Endothelial cell of umbilical vein (primary cell): ENCODE results near the gene PLD1. TPM values are rescaled to one million over a fixed set of nuclear protein-coding genes. Genes with fewer than 3 reads are reported as not detected.

Experiments
- BruUV-seq: library from RNA; stranded (reverse); fragments of 400-500 nt; replicated peaks from 2 replicates; lab custom pipeline; 2021; lab: Mats Ljungman, UMichigan
- CTCF ChIA-PET: fragments of 300-600, 350-600 bp; sonication (Branson Sonifier 250); formaldehyde crosslinking; loops from one replicate; lab custom pipeline; 2021; ENCODE audit warnings: antibody characterized with exemption, inconsistent platforms; lab: Charles Lee
- POLR2A ChIA-PET: fragments of 300-600, 350-600 bp; sonication (Branson Sonifier 250); formaldehyde crosslinking; loops from one replicate; lab custom pipeline; 2021; ENCODE audit warnings: antibody characterized with exemption, inconsistent platforms; lab: Charles Lee
- DNase-seq: peaks from one replicate; pipeline ENCODE4 v3.0.0-alpha.2; 2011; ENCODE audit warnings: low read depth, low spot score
- FAIRE-seq: peaks from 2 replicates; lab custom pipeline; 2011; peaks lifted over from hg19 to GRCh38; lab: Jason Lieb, UNC
- H2AFZ ChIP-seq: 2 replicates; pipeline ENCODE4 v1.6.0; 2012; ENCODE audit warnings: low read depth, low read length, control low read depth, inconsistent platforms
- H3K27ac ChIP-seq: 2 replicates; pipeline ENCODE4 v1.5.1; 2011; ENCODE audit warnings: low read depth, mild to moderate bottlenecking, control low read depth, low read length, moderate library complexity; ENCODE audit not compliant: insufficient read depth
- H3K27me3 ChIP-seq, 2 experiments: 2 replicates each; pipeline versions ENCODE4 v1.6.0 to v1.6.1; 2011; ENCODE audit warnings: low read length in 2 of 2, mixed read lengths in 1 of 2; ENCODE audit not compliant: control insufficient read depth in 2 of 2, insufficient read depth in 2 of 2
- H3K36me3 ChIP-seq, 2 experiments: 2 replicates in 1 of 2; 3 replicates in 1 of 2; pipeline ENCODE4 v1.5.1; 2011; ENCODE audit warnings: low read length in 2 of 2, mild to moderate bottlenecking in 1 of 2, moderate library complexity in 1 of 2; ENCODE audit not compliant: control insufficient read depth in 2 of 2, insufficient read depth in 2 of 2; ENCODE audit errors: extremely low read depth in 1 of 2
- H3K4me1 ChIP-seq: 3 replicates; pipeline ENCODE4 v1.5.1; 2011; ENCODE audit warnings: mild to moderate bottlenecking, low read length; ENCODE audit not compliant: control insufficient read depth, insufficient read depth; ENCODE audit errors: extremely low read depth
- H3K4me2 ChIP-seq: 2 replicates; pipeline ENCODE4 v1.6.1; 2011; ENCODE audit warnings: low read length, control low read depth, mixed read lengths; ENCODE audit not compliant: insufficient read depth
- H3K4me3 ChIP-seq, 3 experiments: fragments of 200-600 bp in 1 of 3; sonication (generic), shearing (Covaris generic) in 1 of 3; replicated peaks in 1 of 3; 2 replicates each; pipeline ENCODE4 v1.5.1; 2011 to 2016; ENCODE audit warnings: control low read depth in 3 of 3, low read length in 3 of 3, mild to moderate bottlenecking in 2 of 3, inconsistent platforms in 1 of 3, low read depth in 1 of 3, moderate library complexity in 1 of 3; ENCODE audit not compliant: insufficient read depth in 1 of 3
- H3K79me2 ChIP-seq: 2 replicates; pipeline ENCODE4 v1.6.0; 2012; ENCODE audit warnings: low read length, inconsistent platforms; ENCODE audit not compliant: control insufficient read depth, insufficient read depth
- H3K9ac ChIP-seq: replicated peaks from 2 replicates; pipeline ENCODE3; 2011; ENCODE audit warnings: low read length, control low read depth; ENCODE audit not compliant: insufficient read depth; ENCODE audit errors: extremely low read depth
- H3K9me1 ChIP-seq: replicated peaks from 3 replicates; pipeline ENCODE4 v1.6.0; 2011; ENCODE audit warnings: mild to moderate bottlenecking, low read length; ENCODE audit not compliant: control insufficient read depth, insufficient read depth; ENCODE audit errors: extremely low read depth
- H3K9me3 ChIP-seq: replicated peaks from 2 replicates; pipeline ENCODE4 v1.5.1; 2012; ENCODE audit warnings: low read length, inconsistent platforms; ENCODE audit not compliant: control insufficient read depth, insufficient read depth
- H4K20me1 ChIP-seq: replicated peaks from 2 replicates; pipeline ENCODE3; 2011; ENCODE audit warnings: mild to moderate bottlenecking, low read length; ENCODE audit not compliant: control insufficient read depth, insufficient read depth; ENCODE audit errors: extremely low read depth
- EZH2 ChIP-seq: IDR thresholded peaks from 2 replicates; pipeline ENCODE4 v1.6.1; 2012; ENCODE audit warnings: borderline replicate concordance, low read depth, mild to moderate bottlenecking, moderate library complexity, low read length, inconsistent platforms; ENCODE audit not compliant: severe bottlenecking
- FOS ChIP-seq: IDR thresholded peaks from 2 replicates; pipeline ENCODE4 v1.6.1; 2011; ENCODE audit warnings: mild to moderate bottlenecking, low read length, moderate library complexity, borderline replicate concordance; ENCODE audit not compliant: insufficient read depth
- GATA2 ChIP-seq: IDR thresholded peaks from 2 replicates; pipeline ENCODE4 v1.7.0; 2011; ENCODE audit warnings: low read depth, mild to moderate bottlenecking, moderate library complexity, mixed read lengths, low read length; ENCODE audit not compliant: insufficient read length, insufficient read depth
- JUN ChIP-seq: IDR thresholded peaks from 2 replicates; pipeline ENCODE4 v1.6.1; 2011; ENCODE audit warnings: borderline replicate concordance, low read depth; ENCODE audit not compliant: insufficient read length, insufficient read depth
- MYC ChIP-seq: IDR thresholded peaks from one replicate; pipeline ENCODE4 v1.6.1; 2011; ENCODE audit warnings: mild to moderate bottlenecking, low read depth, low read length
- POLR2A ChIP-seq: IDR thresholded peaks from 2 replicates; pipeline ENCODE4 v1.6.1; 2012; ENCODE audit warnings: low read depth, mild to moderate bottlenecking, control low read depth, low read length
- POLR2AphosphoS5 ChIP-seq: IDR thresholded peaks from 2 replicates; pipeline ENCODE4 v1.6.1; 2012; ENCODE audit warnings: low read depth, mild to moderate bottlenecking, control low read depth, low read length, moderate library complexity; ENCODE audit not compliant: insufficient read depth
- dilution Hi-C: fragments of 300-500 bp; cut with MboI; formaldehyde crosslinking; loops from one replicate; pipeline ENCODE4 v1.15.0; 2019; ENCODE audit warnings: low sequenced_read_pairs; ENCODE audit not compliant: extremely low pct_ligation_motif_present
- intact Hi-C: fragments of 100-400 bp; cut with micrococcal nuclease; formaldehyde crosslinking; loops from one replicate; pipeline ENCODE4 v1.10.0; 2022
- polyA plus RNA-seq, 4 experiments: library from polyadenylated mRNA; depleted of rRNA in 3 of 4; stranded (reverse) in 3 of 4; unstranded in 1 of 4; fragments of >200 nt; gene quantifications; 2 replicates each; pipeline versions ENCODE4 v1.2.1 to v1.2.3, GENCODE V29; 2011 to 2012; ENCODE audit warnings: missing spikeins in 1 of 4
- total RNA-seq: library from RNA; stranded (reverse); gene quantifications from 2 replicates; pipeline ENCODE4 v1.2.3, GENCODE V29; 2021
- TF ChIP-seq, protein P1 (sequence below), 2 donors: IDR thresholded peaks; 1 replicate in 1 of 2; 2 replicates in 1 of 2; pipeline ENCODE4 v1.5.1; 2011; ENCODE audit warnings: low read length in 2 of 2, mild to moderate bottlenecking in 2 of 2, moderate library complexity in 2 of 2, control low read depth in 1 of 2, inconsistent platforms in 1 of 2, low read depth in 1 of 2; ENCODE audit not compliant: insufficient read depth in 1 of 2; ENCODE audit errors: extremely low read depth in 1 of 2
- TF ChIP-seq, protein P2 (sequence below): IDR thresholded peaks from 2 replicates; pipeline ENCODE4 v1.6.1; 2011; ENCODE audit not compliant: insufficient read depth, insufficient read length

The PLD1 gene
- total and polyA plus RNA-seq, 2 donors (not counting 3 experiments of a cell fraction or from before 2014, with no cell fraction given), result 42.0 to 108 TPM

DNA sequence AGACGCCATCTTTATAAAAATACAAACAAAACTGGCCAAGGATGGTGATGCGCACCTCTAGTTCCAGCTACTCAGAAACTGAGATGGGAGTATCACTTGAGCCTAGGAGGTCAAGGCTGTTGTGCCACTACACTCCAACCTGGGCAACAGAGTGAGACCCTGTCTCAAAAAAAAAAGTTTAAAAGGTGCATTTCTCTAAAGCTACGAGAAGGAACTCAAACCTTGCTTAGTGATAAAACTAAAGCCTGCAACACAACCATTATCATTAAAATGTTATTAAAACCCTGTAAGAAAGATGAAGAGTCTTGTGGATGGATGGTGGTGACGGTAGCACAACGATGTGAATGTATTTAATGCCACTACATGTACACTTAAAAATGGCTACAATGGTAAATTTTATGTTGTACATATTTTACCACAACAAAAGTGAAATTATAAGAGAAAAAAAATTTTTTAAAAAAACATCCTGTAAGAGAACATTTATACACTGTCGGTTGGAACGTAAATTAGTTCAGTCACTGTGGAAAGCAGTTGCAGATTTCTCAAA, 3.1 kb downstream of the PLD1 start:
- ChIA-PET POLR2A (interaction anchor here (2.6 kb wide), 1 partner anchor 15 kb away, joined by 11 read pairs; no protein-coding TSS in a partner anchor), CTCF (interaction anchor here (0.9 to 3.0 kb wide), 9 partner anchors 16 to 535 kb away, joined by 3 to 15 read pairs (median 7); no protein-coding TSS in a partner anchor)
- H3K4me2 ChIP-seq, result peak overlapping the region; percentile 74
- H3K4me3 ChIP-seq, result peak overlapping the region in 1 of 3 experiments; percentile 9
- TSS peak; percentile 29 for BruUV-seq
- dilution Hi-C loops (no loop called here), intact Hi-C loops (no loop called here)
- no peaks in the 10 kb centered on the region for H4K20me1 ChIP-seq
- H3K9me1 ChIP-seq, result no peaks in the 10 kb centered on the region
- no peaks in the 10 kb centered on the region for H3K27me3 ChIP-seq
- no peak for FAIRE-seq
- H3K9me3 ChIP-seq, result no peaks in the 10 kb centered on the region
- peak overlapping the region; percentile 97 for H3K27ac ChIP-seq
- peak overlapping the region; percentile 74 for H3K9ac ChIP-seq
- H3K79me2 ChIP-seq, result peaks cover 44% of the 10 kb centered on the region
- DNase-seq, result no peak
- H3K4me1 ChIP-seq, result peaks cover 73% of the 10 kb centered on the region
- TF ChIP-seq, protein P1, sequence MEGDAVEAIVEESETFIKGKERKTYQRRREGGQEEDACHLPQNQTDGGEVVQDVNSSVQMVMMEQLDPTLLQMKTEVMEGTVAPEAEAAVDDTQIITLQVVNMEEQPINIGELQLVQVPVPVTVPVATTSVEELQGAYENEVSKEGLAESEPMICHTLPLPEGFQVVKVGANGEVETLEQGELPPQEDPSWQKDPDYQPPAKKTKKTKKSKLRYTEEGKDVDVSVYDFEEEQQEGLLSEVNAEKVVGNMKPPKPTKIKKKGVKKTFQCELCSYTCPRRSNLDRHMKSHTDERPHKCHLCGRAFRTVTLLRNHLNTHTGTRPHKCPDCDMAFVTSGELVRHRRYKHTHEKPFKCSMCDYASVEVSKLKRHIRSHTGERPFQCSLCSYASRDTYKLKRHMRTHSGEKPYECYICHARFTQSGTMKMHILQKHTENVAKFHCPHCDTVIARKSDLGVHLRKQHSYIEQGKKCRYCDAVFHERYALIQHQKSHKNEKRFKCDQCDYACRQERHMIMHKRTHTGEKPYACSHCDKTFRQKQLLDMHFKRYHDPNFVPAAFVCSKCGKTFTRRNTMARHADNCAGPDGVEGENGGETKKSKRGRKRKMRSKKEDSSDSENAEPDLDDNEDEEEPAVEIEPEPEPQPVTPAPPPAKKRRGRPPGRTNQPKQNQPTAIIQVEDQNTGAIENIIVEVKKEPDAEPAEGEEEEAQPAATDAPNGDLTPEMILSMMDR (IDR thresholded peaks at IDR 0.05; ENCODE audit: extremely low read depth in 1 of 2, insufficient read depth in 1 of 2, low read depth in 1 of 2, low read length in 2 of 2), result no peak
- TF ChIP-seq JUN, result no peak
- no peak for TF ChIP-seq EZH2
- TF ChIP-seq GATA2, result no peak
- TF ChIP-seq, protein P2, sequence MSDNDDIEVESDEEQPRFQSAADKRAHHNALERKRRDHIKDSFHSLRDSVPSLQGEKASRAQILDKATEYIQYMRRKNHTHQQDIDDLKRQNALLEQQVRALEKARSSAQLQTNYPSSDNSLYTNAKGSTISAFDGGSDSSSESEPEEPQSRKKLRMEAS, result no peak
- TF ChIP-seq POLR2AphosphoS5, result no peak
- TF ChIP-seq FOS, result no peak
- TF ChIP-seq MYC, result no peak
- TF ChIP-seq POLR2A, result no peak
- no peak overlapping the region for H2AFZ ChIP-seq
- H3K36me3 ChIP-seq, result no peaks in the 10 kb centered on the region
